Measurements from ENCODE around the gene CFAP210. TPM values are rescaled to one million over a fixed set of nuclear protein-coding genes. Genes with fewer than 3 reads are reported as not detected.

The CFAP210 gene
- total RNA-seq, 1 donor from 2014 or later, result 0.49 TPM

GRCh38 chr2:169667583-169667982 lies 26.6 kb downstream of the CFAP210 start:
- Histone ChIP-seq H3K4me3 (no peak overlapping the region), H3K27me3 (no peaks in the 10 kb centered on the region), H3K9me3 (no peaks in the 10 kb centered on the region), H3K27ac (no peak overlapping the region), H3K4me1 (no peaks in the 10 kb centered on the region), H3K36me3 (no peaks in the 10 kb centered on the region)
- DNase-seq (ENCODE audit: extremely low spot score in 2 of 2), result no peak
- TF ChIP-seq POLR2A (IDR thresholded peaks at IDR 0.05) (no peak), POLR2AphosphoS5 (IDR thresholded peaks at IDR 0.05; ENCODE audit: insufficient read depth in 1 of 2, low read depth in 1 of 2) (no peak), CTCF (IDR thresholded peaks at IDR 0.05) (no peak)
- intact Hi-C loops (cut with DNase I), result no loop called here

DNA sequence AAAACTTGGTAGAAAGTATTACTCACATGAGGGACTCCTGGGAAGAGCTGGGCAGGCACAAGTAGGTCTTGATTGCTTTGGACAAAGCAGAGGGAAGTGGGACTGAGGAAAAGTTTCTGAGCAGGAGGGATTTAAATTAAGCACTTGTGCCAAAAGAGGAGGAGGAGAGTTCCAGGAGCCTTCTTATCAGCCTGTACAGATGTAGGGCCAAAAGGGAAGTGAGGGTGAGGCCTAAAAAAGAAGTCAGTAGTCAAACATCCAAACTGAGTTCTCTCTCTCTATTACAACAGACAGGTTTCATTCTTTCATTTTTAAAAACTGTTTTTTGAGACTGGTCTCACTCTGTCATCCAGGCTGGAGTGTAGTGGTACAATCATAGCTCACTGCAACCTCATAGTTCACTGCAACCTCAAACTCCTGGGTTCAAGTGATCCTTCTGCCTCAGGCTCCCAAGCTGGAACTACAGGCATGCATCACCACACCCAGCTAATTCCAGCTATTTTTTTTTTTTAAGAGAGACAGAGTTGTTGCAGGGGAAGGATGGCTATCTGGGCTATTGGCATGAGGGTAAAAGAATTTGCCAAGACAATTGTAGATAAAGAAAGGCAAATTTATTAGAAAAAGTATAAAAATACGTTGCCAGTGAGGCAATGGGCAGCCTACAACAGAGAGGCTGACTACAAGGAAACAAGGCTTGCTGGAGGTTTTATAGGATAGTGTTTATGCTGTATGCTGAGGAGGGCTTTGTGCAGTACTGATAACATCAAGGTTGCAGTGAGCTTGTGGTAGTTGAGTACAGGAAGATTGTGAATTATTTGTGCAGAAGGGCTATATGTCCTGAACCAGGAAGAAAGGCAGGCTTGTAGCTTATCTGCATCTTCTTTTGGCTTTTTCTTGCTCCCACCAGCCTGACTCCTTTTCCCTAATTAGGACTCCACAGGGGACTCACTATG lies 29.0 kb downstream of the CFAP210 start:
- TF ChIP-seq POLR2A (IDR thresholded peaks at IDR 0.05) (no peak), POLR2AphosphoS5 (IDR thresholded peaks at IDR 0.05; ENCODE audit: insufficient read depth in 1 of 2, low read depth in 1 of 2) (no peak), CTCF (IDR thresholded peaks at IDR 0.05) (no peak)
- intact Hi-C loops (cut with DNase I), result no loop called here

GRCh38 chr2:169664600-169664977 lies 29.6 kb downstream of the CFAP210 start:
- no peaks in the 10 kb centered on the region for H3K9me3 ChIP-seq
- TF ChIP-seq CTCF (IDR thresholded peaks at IDR 0.05) (no peak), POLR2A (IDR thresholded peaks at IDR 0.05) (no peak), POLR2AphosphoS5 (IDR thresholded peaks at IDR 0.05; ENCODE audit: insufficient read depth in 1 of 2, low read depth in 1 of 2) (no peak)
- no peaks in the 10 kb centered on the region for H3K27me3 ChIP-seq
- no peaks in the 10 kb centered on the region for H3K36me3 ChIP-seq
- H3K4me1 ChIP-seq, result no peaks in the 10 kb centered on the region
- H3K27ac ChIP-seq, result no peak overlapping the region
- intact Hi-C loops (cut with DNase I), result no loop called here
- H3K4me3 ChIP-seq, result no peak overlapping the region
- DNase-seq (ENCODE audit: extremely low spot score in 2 of 2), result no peak

More for the DNA sequence above, 29.0 kb downstream of the CFAP210 start:
- no peaks in the 10 kb centered on the region for H3K9me3 ChIP-seq
- H3K4me3 ChIP-seq, result no peak overlapping the region
- no peak overlapping the region for H3K27ac ChIP-seq
- DNase-seq (ENCODE audit: extremely low spot score in 2 of 2), result no peak
- no peaks in the 10 kb centered on the region for H3K4me1 ChIP-seq
- no peaks in the 10 kb centered on the region for H3K27me3 ChIP-seq
- no peaks in the 10 kb centered on the region for H3K36me3 ChIP-seq

- no peak for DNase-seq (ENCODE audit: extremely low spot score in 2 of 2)
- H3K27me3 ChIP-seq, result no peaks in the 10 kb centered on the region
- intact Hi-C loops (cut with DNase I), result no loop called here
- TF ChIP-seq CTCF (IDR thresholded peaks at IDR 0.05), result no peak
- no peak for TF ChIP-seq POLR2AphosphoS5 (IDR thresholded peaks at IDR 0.05; ENCODE audit: insufficient read depth in 1 of 2, low read depth in 1 of 2)
- TF ChIP-seq POLR2A (IDR thresholded peaks at IDR 0.05), result no peak
- H3K36me3 ChIP-seq, result no peaks in the 10 kb centered on the region
- H3K27ac ChIP-seq, result no peak overlapping the region
- H3K4me1 ChIP-seq, result no peaks in the 10 kb centered on the region
- no peaks in the 10 kb centered on the region for H3K9me3 ChIP-seq
- no peak overlapping the region for H3K4me3 ChIP-seq
These were observed 31.0 kb downstream of the CFAP210 start for GRCh38 chr2:169663247-169663646.

GRCh38 chr2:169662744-169663143 lies 31.5 kb downstream of the CFAP210 start:
- Histone ChIP-seq H3K4me1 (no peaks in the 10 kb centered on the region), H3K27me3 (no peaks in the 10 kb centered on the region), H3K36me3 (no peaks in the 10 kb centered on the region), H3K4me3 (no peak overlapping the region), H3K9me3 (no peaks in the 10 kb centered on the region), H3K27ac (no peak overlapping the region)
- TF ChIP-seq CTCF (IDR thresholded peaks at IDR 0.05), result no peak
- TF ChIP-seq POLR2AphosphoS5 (IDR thresholded peaks at IDR 0.05; ENCODE audit: insufficient read depth in 1 of 2, low read depth in 1 of 2), result no peak
- no peak for TF ChIP-seq POLR2A (IDR thresholded peaks at IDR 0.05)
- no peak for DNase-seq (ENCODE audit: extremely low spot score in 2 of 2)
- intact Hi-C loops (cut with DNase I), result no loop called here
